Neural crest cell (in vitro differentiated cells): ENCODE measurements around the gene PRRT2. TPM values are rescaled to one million over a fixed set of nuclear protein-coding genes. Genes with fewer than 3 reads are reported as not detected.

Source experiments
- DNase-seq: peaks from one replicate; pipeline ENCODE4 v3.0.0; 2021; ENCODE audit warnings: low read depth, mixed read lengths, low spot score
- H3K27ac Mint-ChIP-seq: one replicate; pipeline ENCODE4 v1.8.0; 2021; ENCODE audit warnings: mild to moderate bottlenecking, mixed read lengths; ENCODE audit not compliant: unreplicated experiment
- H3K27me3 Mint-ChIP-seq: 2 replicates; pipeline ENCODE4 v1.8.0; 2021; ENCODE audit warnings: low read depth, mild to moderate bottlenecking, mixed read lengths
- H3K36me3 Mint-ChIP-seq: 2 replicates; pipeline ENCODE4 v1.8.0; 2021; ENCODE audit warnings: low read depth, mild to moderate bottlenecking, mixed read lengths
- H3K4me1 Mint-ChIP-seq: 2 replicates; pipeline ENCODE4 v1.8.0; 2021; ENCODE audit warnings: mixed read lengths
- H3K4me3 Mint-ChIP-seq: one replicate; pipeline ENCODE4 v1.8.0; 2021; ENCODE audit warnings: mild to moderate bottlenecking, mixed read lengths
- H3K9me3 Mint-ChIP-seq: 2 replicates; pipeline ENCODE4 v1.8.0; 2021; ENCODE audit warnings: mixed read lengths
- CTCF ChIP-seq: fragments of 200-600 bp; sonication (generic); conservative IDR thresholded peaks from 2 replicates; pipeline ENCODE4 v1.5.0; 2021; ENCODE audit warnings: antibody characterized with exemption, mild to moderate bottlenecking
- total RNA-seq: library from RNA; stranded (reverse); gene quantifications from 2 replicates; pipeline ENCODE4 v1.2.1, GENCODE V29; 2021

The PRRT2 gene
- total RNA-seq, 1 donor from 2014 or later, result 21.2 TPM

- H3K4me1 Mint-ChIP-seq, result peaks cover 78% of the 10 kb centered on the region
- peak; percentile 97 for DNase-seq
Measured at GRCh38 chr16:29815793-29816693, 4.0 kb downstream of the PRRT2 start, which contains the start of gene PAGR1. Gene PAGR1 (plus strand): TSS chr16:29816152. CDS start chr16:29816526, 374 bp downstream.

GRCh38 chr16:29816694-29817441, 4.9 kb downstream of the PRRT2 start:
- Mint-ChIP-seq H3K27ac (peak overlapping the region; percentile 29), H3K9me3 (no peaks in the 10 kb centered on the region), H3K4me3 (peak overlapping the region; percentile 96), H3K27me3 (peaks cover 4% of the 10 kb centered on the region), H3K4me1 (peaks cover 70% of the 10 kb centered on the region), H3K36me3 (peaks cover 11% of the 10 kb centered on the region)
- TF ChIP-seq CTCF, result peak; percentile 16
- DNase-seq, result peak; percentile 42

More at GRCh38 chr16:29815793-29816693, 4.0 kb downstream of the PRRT2 start, which contains the start of gene PAGR1:
- peak within 1 kb of the TSS; percentile 96 for H3K27ac Mint-ChIP-seq
- peaks cover 9% of the 10 kb centered on the region for H3K27me3 Mint-ChIP-seq
- peak within 1 kb of the TSS; percentile 96 for H3K4me3 Mint-ChIP-seq
- peak; percentile 94 for TF ChIP-seq CTCF
- peaks cover 11% of the 10 kb centered on the region for H3K36me3 Mint-ChIP-seq
- H3K9me3 Mint-ChIP-seq, result no peaks in the 10 kb centered on the region

GRCh38 chr16:29818082-29818481, 6.1 kb downstream of the PRRT2 start:
- TF ChIP-seq CTCF, result no peak

GRCh38 chr16:29819506-29819905, 7.5 kb downstream of the PRRT2 start:
- peak overlapping the region; percentile 38 for H3K4me3 Mint-ChIP-seq
- H3K4me1 Mint-ChIP-seq, result peaks cover 54% of the 10 kb centered on the region
- H3K9me3 Mint-ChIP-seq, result no peaks in the 10 kb centered on the region
- H3K36me3 Mint-ChIP-seq, result peaks cover 11% of the 10 kb centered on the region
- no peak for DNase-seq
- H3K27me3 Mint-ChIP-seq, result peaks cover 4% of the 10 kb centered on the region
- TF ChIP-seq CTCF, result no peak
- H3K27ac Mint-ChIP-seq, result no peak overlapping the region

More at GRCh38 chr16:29818082-29818481, 6.1 kb downstream of the PRRT2 start:
- H3K4me1 Mint-ChIP-seq, result peaks cover 64% of the 10 kb centered on the region
- H3K27me3 Mint-ChIP-seq, result peaks cover 4% of the 10 kb centered on the region
- no peak for DNase-seq
- H3K4me3 Mint-ChIP-seq, result peak overlapping the region; percentile 83
- peaks cover 11% of the 10 kb centered on the region for H3K36me3 Mint-ChIP-seq
- H3K9me3 Mint-ChIP-seq, result no peaks in the 10 kb centered on the region
- peak overlapping the region; percentile 51 for H3K27ac Mint-ChIP-seq

- Mint-ChIP-seq H3K4me3 (peak within 1 kb of the TSS; percentile 38), H3K36me3 (peaks cover 11% of the 10 kb centered on the region), H3K9me3 (no peaks in the 10 kb centered on the region), H3K27me3 (peaks cover 4% of the 10 kb centered on the region), H3K4me1 (peaks cover 50% of the 10 kb centered on the region), H3K27ac (no peak within 1 kb of the TSS)
- TF ChIP-seq CTCF, result no peak
- DNase-seq, result no peak
Measured at GRCh38 chr16:29820271-29820701, 8.3 kb downstream of the PRRT2 start, which contains the start of gene MVP. Gene MVP (plus strand): TSS chr16:29820462. CDS start chr16:29830550, 10,088 bp downstream.
